A673 (cell line): ENCODE results near the gene ATG9B.

Experiments
- EZH2 ChIP-seq: fragments of 200-600 bp; sonication (generic); IDR thresholded peaks from 2 replicates; pipeline ENCODE4 v1.6.1; 2017; ENCODE audit warnings: borderline replicate concordance, low read depth, mild to moderate bottlenecking, mixed read lengths, antibody characterized with exemption, low read length; ENCODE audit not compliant: poor library complexity, severe bottlenecking
- TF ChIP-seq, protein P1 (sequence below): fragments of 300-800, 200-600 bp; sonication (generic); conservative IDR thresholded peaks from 2 replicates; pipeline ENCODE4 v1.5.1; 2017; ENCODE audit warnings: low read depth, mild to moderate bottlenecking, antibody characterized with exemption, low read length, moderate library complexity, mixed read lengths

DNA sequence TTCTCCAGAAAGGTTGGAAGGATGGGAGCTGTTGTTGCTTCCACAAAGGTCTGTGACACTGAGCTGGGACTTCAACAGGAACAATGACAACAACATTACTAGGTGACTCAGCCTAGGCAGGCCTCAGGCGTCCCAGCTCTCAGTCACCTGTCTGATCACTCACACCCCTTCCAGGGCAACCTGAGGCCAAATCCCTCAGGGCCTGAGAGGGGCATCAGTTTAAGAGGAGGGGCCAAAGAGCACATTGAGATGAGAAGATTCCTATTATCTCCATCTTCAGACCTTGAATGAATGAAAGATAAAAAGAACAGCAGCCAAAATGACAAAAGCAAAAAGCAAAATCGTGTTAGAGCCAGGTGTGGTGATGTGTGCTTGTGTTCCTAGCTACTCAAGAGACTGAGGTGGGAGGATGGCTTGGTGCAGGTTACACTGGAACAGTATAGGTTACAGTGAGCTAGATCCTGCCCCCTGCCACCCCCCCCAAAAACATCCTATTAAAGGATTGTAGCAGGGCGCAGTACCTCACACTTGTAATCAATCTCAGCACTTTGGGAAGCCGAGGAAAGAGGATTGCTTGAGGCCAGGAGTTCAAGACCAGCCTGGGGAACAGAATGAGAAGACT is at the start of gene ATG9B:
- TF ChIP-seq, protein P1, sequence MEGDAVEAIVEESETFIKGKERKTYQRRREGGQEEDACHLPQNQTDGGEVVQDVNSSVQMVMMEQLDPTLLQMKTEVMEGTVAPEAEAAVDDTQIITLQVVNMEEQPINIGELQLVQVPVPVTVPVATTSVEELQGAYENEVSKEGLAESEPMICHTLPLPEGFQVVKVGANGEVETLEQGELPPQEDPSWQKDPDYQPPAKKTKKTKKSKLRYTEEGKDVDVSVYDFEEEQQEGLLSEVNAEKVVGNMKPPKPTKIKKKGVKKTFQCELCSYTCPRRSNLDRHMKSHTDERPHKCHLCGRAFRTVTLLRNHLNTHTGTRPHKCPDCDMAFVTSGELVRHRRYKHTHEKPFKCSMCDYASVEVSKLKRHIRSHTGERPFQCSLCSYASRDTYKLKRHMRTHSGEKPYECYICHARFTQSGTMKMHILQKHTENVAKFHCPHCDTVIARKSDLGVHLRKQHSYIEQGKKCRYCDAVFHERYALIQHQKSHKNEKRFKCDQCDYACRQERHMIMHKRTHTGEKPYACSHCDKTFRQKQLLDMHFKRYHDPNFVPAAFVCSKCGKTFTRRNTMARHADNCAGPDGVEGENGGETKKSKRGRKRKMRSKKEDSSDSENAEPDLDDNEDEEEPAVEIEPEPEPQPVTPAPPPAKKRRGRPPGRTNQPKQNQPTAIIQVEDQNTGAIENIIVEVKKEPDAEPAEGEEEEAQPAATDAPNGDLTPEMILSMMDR, result no peak
- TF ChIP-seq EZH2, result no peak
